GM19351 (cell line): ENCODE data around the gene INO80C.

Experiments
- ATAC-seq: cut with Tn5 transposase; IDR thresholded peaks from one replicate; pipeline ENCODE4 v1.9.1; 2021; ENCODE audit warnings: mild to moderate bottlenecking, moderate library complexity; ENCODE audit not compliant: unreplicated experiment

The INO80C gene

GRCh38 chr18:35497370-35498197 is at the start of gene INO80C:
INO80C (minus strand) TSS chr18:35497960; CDS start chr18:35497874, 86 bp downstream.
- ATAC-seq, result peak; percentile 92

GRCh38 chr18:35547008-35547605 is 49.3 kb upstream of the INO80C start:
- no peak for ATAC-seq

- ATAC-seq, result no peak
These were observed 44.6 kb upstream of the INO80C start for GRCh38 chr18:35542356-35542755.

DNA sequence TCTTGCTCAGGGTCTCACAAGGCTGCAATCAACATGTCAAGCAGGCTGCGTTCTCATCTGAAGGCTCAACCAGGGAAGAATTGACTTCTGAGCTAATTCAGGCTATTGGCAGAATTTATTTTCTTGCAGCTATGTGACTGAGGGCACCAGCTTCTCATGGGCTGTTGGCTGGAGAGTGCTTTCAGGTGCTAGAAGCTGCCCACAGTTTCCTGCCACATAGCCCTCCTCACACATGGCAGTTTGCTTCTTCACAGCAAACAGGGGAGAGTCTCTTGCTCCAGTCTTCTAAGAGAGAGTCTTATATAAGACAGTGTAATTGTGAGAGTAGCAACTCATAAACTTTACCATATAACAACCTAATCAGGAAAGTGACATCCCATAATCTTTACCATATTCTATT is 37.5 kb upstream of the INO80C start:
- no peak for ATAC-seq

DNA sequence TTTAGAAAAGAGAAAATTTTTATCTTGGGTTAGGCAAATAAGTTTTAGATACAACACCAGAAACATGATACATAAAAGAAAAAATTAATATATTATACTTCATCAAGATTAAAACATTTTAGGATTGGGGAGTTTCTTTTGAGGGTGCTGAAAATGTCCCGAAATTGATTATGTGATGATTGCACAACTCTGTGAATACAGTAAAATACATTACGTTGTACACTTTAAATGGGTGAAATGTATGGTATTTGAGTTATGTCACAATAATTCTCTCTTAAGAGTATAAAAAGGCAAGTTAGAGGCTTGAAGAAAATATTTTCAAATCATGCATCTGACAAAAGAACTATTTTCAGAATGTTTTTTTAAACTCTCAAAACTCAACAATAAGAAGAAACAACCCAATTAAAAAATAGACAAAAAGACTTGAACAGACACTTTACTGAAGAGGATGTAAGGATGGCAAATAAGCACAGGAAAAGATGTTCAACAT is 36.2 kb upstream of the INO80C start:
- no peak for ATAC-seq

- ATAC-seq, result no peak
These were observed 31.1 kb upstream of the INO80C start for GRCh38 chr18:35528749-35529274.

DNA sequence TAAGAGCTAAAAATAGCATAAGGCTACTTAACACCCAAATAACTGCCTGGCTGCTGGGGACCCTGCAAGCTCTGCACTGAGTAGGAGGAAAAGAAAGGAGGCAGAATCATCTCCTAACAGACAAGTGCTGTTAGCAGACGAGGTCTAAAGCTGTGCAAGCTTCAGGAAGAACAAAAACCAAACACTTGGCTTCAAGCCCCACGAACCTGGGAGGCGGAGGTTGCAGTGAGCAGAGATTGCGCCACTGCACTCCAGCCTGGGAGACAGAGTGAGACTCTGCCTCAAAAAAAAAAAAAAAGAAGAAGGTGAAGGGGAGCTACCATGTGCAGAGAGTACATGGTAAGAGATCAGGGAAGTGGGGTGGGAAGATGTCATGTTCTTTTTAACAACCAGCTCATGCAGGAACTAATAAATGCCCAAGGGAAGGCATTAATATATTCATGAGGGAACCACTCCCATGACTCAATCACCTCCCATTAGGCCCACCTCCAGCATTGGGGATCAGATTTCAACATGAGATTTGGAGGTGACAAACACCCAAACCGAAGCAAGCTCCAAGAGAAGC is 28.8 kb upstream of the INO80C start:
- no peak for ATAC-seq

DNA sequence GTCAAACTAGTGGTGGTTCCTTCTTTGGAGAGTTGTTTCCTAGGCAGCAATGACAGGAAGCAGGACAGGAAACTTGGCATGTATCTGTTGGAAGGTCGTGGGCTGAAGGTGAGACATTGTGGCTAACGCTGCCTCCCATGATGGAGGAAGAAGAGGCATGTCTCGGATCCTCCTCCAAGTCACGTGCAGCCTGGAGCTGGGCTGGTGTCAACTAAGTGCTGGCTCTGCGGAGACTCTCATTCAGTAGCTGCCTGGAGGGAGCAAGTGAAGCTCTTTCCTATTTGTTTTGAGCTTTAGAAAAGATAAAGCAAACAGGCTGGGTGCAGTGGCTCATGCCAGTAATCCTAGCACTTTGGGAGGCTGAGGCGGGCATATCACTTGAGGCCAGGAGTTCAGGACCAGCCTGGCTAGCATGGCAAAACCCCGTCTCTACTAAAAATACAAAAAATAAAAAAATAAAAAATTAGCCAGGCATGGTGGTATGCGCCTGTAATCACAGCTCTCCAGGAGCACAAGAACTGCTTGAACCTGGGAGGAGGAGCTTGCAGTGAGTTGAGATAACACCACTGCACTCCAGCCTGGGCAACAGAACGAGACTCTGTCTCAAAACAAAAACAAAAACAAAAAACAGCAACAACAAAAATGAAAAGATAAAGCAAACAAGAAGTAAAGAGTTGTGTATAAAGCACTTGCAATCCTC is 28.2 kb upstream of the INO80C start:
- no peak for ATAC-seq

- ATAC-seq, result no peak
These were observed 26.5 kb upstream of the INO80C start for GRCh38 chr18:35524226-35524625.

DNA sequence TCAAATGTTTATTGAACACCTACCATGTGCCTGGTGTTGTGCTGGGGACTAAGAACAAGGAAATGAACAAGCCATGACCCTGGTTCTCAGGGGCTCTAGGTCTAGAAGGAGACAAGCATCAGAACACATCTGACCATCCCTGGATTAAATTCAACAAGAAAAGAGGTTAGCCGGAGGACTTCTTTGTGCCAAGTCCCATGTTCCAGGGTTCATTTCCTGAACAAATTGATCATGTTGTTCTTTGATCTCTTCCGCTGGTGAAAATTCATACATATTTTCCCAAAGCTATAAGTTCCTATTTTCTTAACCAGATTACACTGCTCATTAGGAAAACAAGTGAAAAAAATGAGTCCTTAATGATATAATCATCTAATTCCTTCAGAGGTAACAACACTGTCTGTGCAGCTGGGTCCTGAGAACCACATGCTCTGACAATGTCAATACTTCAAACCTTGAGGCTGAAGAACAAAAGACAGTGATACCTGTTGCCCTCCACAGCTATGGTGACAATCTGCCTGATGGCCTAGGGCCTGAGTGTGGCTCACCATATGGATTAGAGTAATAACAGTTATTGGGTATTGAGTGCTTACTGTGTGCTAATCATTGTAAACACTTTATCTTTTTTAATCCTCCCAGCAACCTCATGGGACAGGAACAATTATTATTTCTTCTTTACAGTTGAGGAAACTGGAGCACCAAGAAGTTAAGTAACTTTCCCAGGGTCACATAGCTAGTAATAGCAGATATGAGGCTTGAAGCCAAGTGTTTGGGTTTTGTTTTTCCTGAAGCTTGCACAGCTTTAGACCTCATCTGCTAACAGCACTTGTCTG is 24.6 kb upstream of the INO80C start:
- ATAC-seq, result no peak

GRCh38 chr18:35521133-35521532 is 23.4 kb upstream of the INO80C start:
- ATAC-seq, result no peak

- ATAC-seq, result no peak
These were observed 21.6 kb upstream of the INO80C start for GRCh38 chr18:35519148-35519899.

GRCh38 chr18:35517715-35518114 is 20.0 kb upstream of the INO80C start:
- ATAC-seq, result no peak

DNA sequence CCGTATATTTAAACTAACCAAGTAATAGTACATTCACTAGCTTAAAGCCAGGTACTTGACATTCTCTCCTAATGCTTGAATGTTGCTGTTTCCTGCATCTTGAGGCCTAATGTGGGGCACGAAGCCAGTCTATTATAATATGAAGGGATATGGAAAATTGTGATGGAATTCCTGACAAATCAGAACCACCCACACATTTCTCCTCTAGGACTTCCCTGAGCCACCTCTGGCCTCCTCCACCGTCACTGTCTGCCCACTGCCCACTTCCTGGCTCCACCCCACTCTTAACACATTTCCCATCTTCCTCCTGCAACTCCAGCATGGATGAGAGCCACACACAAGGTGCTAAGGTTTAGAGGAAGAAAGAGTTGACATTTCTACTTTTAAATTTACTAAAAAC is 19.0 kb upstream of the INO80C start:
- no peak for ATAC-seq

- ATAC-seq, result no peak
These were observed 18.6 kb upstream of the INO80C start for GRCh38 chr18:35516351-35516750.

GRCh38 chr18:35515460-35516130 is 17.8 kb upstream of the INO80C start:
- ATAC-seq, result no peak

DNA sequence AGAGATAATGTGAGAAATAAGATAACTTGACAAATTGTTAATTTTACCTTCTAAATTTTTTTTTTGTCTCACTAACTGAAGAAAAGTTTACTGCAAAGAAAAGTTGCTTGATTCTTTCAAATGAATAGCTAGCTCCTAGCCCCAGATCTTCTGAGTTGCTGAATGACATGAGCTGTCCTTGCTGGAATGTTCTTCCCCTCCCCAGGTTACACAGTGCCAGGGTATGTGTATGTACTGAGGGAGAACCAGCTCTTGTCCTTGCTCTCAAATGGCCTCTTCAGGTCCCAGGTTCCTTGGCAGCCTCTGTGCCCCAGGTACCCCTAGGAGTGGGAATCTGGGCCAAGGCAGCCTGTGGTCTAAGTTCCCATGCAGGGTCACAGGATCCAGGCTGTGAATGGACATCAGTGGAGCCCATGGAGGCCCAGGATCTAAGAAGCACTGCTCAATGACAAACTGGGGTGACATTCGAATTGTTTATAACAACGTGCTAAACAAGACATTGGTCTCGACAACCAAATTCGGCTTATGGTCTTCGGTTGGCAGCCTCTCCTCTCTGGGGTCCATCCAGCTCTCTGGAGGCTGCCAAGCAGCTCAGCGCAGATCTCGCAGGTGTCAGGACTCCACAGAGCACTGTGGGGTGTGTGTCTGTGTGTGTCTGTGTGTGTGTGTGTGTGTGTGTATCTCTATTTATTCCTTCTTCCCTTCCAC is 17.1 kb upstream of the INO80C start:
- ATAC-seq, result no peak

DNA sequence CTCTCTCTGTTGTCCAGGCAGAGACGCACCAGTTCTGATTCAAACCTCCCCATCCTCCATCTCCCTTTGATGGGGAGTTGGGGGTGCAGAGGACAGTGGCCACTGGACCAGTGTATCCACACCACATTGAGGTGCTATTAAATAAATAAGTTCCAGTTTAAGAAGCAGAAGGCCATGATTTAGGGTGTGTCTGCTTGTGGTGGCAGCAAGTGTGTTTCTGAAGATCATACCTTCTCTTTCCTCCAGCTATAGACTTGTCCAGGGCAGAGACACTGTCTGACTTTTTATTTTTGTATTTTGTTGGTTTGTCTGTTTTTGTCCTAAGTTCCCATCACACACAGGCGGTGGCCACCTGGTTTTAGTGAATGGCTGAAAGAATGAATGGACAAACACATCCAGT is 16.5 kb upstream of the INO80C start:
- ATAC-seq, result no peak
